HFF-Myc (cell line): Measurements from ENCODE around the gene RAP1A.

Experiments
- DNase-seq: peaks from one replicate; pipeline ENCODE4 v3.0.0-alpha.2; 2011; ENCODE audit warnings: low read depth; ENCODE audit errors: extremely low read depth
- H3K4me3 ChIP-seq: replicated peaks from 2 replicates; pipeline ENCODE4 v1.5.1; 2011; ENCODE audit warnings: low read depth, mild to moderate bottlenecking, control low read depth, low read length
- TF ChIP-seq, protein P1 (sequence below): IDR thresholded peaks from 2 replicates; pipeline ENCODE4 v1.5.1; 2012; ENCODE audit warnings: mild to moderate bottlenecking, low read depth, low read length, control low read depth; ENCODE audit errors: missing control alignments

Gene RAP1A

DNA sequence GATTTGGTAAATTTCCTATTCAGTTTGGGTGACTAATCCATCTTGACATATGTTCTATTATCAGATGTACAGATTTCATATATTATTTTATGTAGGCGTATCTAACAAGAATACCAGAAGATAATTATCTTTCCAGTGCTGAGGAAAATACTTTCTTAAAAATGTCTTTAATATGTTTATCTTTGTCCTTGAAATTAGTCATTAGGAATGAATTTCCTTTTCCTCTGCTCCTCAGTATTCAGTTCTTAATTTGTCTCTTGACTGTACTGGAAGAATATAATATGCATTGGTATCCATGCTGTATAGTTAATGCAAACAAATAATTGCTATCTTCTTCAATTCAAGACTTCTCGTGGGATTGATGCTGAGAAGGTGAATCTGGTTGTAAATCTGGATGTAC, 142.7 kb downstream of the RAP1A start:
- TF ChIP-seq, protein P1, sequence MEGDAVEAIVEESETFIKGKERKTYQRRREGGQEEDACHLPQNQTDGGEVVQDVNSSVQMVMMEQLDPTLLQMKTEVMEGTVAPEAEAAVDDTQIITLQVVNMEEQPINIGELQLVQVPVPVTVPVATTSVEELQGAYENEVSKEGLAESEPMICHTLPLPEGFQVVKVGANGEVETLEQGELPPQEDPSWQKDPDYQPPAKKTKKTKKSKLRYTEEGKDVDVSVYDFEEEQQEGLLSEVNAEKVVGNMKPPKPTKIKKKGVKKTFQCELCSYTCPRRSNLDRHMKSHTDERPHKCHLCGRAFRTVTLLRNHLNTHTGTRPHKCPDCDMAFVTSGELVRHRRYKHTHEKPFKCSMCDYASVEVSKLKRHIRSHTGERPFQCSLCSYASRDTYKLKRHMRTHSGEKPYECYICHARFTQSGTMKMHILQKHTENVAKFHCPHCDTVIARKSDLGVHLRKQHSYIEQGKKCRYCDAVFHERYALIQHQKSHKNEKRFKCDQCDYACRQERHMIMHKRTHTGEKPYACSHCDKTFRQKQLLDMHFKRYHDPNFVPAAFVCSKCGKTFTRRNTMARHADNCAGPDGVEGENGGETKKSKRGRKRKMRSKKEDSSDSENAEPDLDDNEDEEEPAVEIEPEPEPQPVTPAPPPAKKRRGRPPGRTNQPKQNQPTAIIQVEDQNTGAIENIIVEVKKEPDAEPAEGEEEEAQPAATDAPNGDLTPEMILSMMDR: no peak
- H3K4me3 ChIP-seq: no peak overlapping the region
- no peak for DNase-seq
